Measurements from ENCODE around the gene NEMP1.

Gene NEMP1

GRCh38 chr12:57051011-57051410 lies 27.6 kb downstream of the NEMP1 start:
- DNase-seq = no peak

GRCh38 chr12:57049890-57050289 lies 28.7 kb downstream of the NEMP1 start, which contains the start of gene MYO1A:
TSS of gene MYO1A (minus strand) at chr12:57050129. CDS start at chr12:57048323, 1,806 bp downstream.
- no peak for DNase-seq

GRCh38 chr12:57049119-57049446 lies 29.5 kb downstream of the NEMP1 start:
- DNase-seq = no peak

GRCh38 chr12:57048423-57049118 lies 30.0 kb downstream of the NEMP1 start:
- no peak for DNase-seq

GRCh38 chr12:57047981-57048380 lies 30.6 kb downstream of the NEMP1 start:
- DNase-seq = no peak

GRCh38 chr12:57046947-57047890 lies 31.4 kb downstream of the NEMP1 start:
- DNase-seq = no peak

- no peak for DNase-seq
Observed at GRCh38 chr12:57046086-57046791, 32.4 kb downstream of the NEMP1 start.

- no peak for DNase-seq
Observed at GRCh38 chr12:57044889-57045288, 33.7 kb downstream of the NEMP1 start.

GRCh38 chr12:57044468-57044867 lies 34.1 kb downstream of the NEMP1 start:
- DNase-seq = no peak

- DNase-seq = no peak
Observed at GRCh38 chr12:57042695-57043094, 35.9 kb downstream of the NEMP1 start.

- no peak for DNase-seq
Observed at GRCh38 chr12:57040750-57041149, 37.8 kb downstream of the NEMP1 start.

GRCh38 chr12:57040211-57040610 lies 38.4 kb downstream of the NEMP1 start:
- DNase-seq = no peak

GRCh38 chr12:57039016-57039798 lies 39.4 kb downstream of the NEMP1 start:
- DNase-seq = no peak

- DNase-seq = no peak
Observed at GRCh38 chr12:57037264-57037663, 41.3 kb downstream of the NEMP1 start.

- DNase-seq = no peak
Observed at GRCh38 chr12:57033431-57033830, 45.2 kb downstream of the NEMP1 start.

GRCh38 chr12:57031789-57032188 lies 46.8 kb downstream of the NEMP1 start:
- DNase-seq = no peak

- no peak for DNase-seq
Observed at GRCh38 chr12:57031138-57031725, 47.4 kb downstream of the NEMP1 start.

- no peak for DNase-seq
Observed at GRCh38 chr12:57029457-57029856, 49.1 kb downstream of the NEMP1 start.

- DNase-seq = no peak
Observed at GRCh38 chr12:57027805-57028153, 50.8 kb downstream of the NEMP1 start.

GRCh38 chr12:57027011-57027804 lies 51.4 kb downstream of the NEMP1 start:
- peak; percentile 24 for DNase-seq

- no peak for DNase-seq
Observed at GRCh38 chr12:57025196-57025595, 53.4 kb downstream of the NEMP1 start.
